SW480 (cell line): ENCODE data around the gene BYSL.
A peak's percentile ranks its signal among the peaks of the same experiment; 100 is the strongest.
"Not testable (repeated sequence)": the region's sequence is repeated elsewhere in the genome, so short reads cannot be mapped to it uniquely, and the experiment has no call there.

Experiments
- DNase-seq: peaks from one replicate; pipeline ENCODE4 v3.0.0-alpha.2; 2016; ENCODE audit warnings: low spot score

Gene BYSL

DNA sequence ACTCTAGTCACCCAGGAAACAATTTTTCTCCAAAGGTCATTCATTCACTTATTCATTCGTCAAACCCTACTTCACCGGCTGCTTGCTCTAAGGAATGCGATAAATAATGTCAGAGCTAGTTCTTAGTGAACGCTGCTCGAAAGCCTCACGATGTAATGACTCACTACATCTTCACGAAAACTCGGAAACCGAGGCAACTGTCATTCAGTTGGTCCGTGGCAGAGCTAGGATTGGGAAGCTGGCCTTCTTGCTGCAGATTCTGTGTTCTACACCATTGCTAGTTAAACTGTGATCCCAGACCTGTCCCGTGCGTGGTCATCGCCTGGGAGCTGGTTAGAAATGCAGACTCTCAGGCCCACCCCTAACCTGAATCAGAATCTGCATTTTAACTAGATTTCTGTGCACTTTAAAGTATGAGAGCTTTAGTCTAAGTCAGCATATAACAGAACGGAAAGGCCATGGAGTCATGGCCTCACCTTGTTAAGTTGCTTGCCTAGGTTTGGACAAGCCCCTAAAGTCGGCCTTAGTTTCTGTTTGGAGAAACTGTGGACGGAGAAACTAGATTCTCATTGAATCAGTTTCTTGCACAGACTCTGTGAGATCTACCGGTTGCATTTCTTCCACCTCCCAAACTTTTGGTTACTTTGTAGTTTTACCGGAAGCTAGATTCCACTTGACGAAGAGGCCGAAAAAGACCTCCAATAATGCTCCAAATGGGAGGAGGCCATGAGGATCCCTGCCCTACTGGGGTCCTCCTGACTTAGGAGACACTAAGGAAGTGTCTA lies 21.0 kb downstream of the BYSL start:
- DNase-seq = no peak

DNA sequence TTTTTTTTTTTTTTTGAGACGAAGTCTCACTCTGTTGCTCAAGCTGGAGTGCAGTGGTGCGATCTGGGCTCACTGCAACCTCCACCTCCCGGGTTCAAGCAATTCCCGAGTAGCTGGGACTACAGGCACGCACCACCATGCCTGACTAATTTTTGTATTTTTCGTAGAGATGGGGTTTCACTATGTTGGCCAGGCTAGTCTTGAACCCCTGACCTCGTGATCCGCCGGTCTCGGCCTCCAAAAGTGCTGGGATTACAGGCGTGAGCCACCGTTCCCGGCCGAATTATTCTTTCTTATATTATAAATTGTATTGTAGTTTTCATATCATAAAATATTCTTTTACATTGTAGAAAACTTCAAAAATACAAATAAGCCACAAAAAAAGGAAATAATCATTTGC lies 21.6 kb downstream of the BYSL start:
- not testable (repeated sequence) for DNase-seq

DNA sequence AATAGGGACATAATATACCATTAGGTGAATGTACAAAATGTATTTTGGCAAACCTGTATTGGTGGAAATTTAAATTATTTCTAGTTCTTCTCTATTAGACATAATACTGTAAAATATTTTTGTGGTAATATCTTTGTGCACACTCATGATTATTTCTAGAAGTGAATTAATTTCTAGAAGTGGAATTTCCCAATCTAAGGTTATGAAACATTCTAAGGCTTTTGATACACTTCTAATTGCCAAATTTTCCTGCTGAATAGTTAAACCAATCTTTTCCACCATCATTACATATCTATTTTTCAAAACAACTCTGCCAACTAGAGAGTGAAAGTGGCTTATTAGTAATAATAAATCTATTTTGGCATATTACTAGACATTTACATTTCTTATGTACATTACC lies 22.2 kb downstream of the BYSL start:
- no peak for DNase-seq

DNA sequence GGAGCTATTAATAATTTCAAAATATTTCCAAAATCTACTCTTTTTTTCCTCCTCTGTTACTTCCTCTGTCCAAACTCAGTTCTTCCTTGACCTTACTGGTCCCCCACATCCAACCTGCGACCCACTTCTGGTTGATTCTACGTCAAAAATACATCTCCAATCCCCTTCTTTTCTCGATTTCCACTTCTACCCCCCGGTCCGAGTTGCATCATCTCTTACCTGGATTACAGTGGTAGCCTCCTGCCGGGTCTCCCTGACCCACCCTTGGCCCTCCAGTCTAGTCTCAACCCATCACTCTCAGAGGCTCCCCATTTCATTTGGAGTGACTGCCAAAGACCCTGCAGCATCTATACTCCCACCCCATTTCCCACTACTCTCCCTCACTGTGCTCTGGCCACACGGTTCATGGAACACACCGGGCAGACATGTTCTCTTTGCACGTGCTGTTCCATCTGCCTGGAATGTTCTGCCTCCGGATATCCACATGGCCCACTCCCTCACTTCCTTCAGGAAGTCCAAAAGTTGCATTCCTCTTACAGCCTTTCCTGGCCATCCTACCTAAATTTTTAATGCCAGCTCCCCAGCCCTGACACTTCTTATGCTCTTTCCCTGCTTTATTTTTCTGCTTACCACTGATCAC lies 26.4 kb downstream of the BYSL start:
- no peak for DNase-seq

DNA sequence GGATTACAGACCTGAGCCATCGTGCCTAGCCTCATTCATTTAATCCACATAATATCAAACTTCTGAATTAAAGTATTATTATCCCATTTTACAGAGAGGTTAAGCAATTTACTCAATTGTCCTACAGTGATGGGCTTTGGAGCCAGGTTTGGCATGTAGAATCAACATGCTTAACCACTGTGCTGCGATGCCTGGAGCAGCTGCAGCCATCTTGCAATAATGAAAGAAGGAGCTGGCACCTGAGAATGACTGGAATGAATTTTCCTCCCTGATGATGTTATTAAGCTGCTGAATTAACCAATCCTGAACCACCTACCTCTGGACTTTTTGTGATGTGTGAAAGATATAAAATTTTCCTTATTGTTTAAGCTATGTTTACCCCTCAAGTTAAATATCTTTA lies 33.4 kb downstream of the BYSL start:
- no peak for DNase-seq

DNA sequence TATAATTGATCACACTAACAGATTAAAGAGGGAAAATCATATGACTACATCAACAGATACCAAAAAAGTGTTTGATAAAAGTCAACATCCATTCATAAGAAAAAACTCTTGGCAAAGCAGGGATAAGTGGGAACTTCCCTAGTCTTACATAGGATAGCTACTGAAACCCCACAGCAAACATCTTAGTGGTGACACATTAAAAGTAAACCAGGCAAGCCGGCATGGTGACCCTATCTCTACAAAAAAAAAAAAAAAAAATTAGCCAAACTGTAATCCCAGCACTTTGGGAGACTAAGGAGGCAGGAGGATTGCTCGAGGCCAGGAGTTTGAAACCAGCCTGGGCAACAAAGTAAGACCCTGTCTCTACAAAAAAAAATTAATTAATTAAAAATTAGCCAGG lies 34.1 kb downstream of the BYSL start:
- no peak for DNase-seq

DNA sequence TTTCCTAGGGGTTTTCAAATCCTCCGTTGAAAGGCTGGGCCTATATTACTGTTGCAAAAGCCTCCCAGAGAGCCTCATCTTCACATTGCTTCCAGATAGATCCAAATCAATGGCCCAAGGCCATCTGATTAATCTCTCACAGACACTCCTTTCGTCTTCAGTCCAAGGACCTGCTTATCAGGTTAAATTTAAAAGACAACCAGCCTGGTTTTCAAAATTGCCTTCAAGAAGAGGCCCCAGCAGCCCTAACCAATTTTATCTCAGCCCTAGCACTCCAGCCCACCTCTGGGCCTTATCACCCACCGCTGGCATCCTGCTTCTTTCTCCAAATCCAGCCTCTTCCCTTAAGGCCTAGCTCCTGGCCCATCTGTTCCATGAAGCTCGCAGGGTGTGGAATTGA lies 35.8 kb downstream of the BYSL start:
- DNase-seq = no peak

DNA sequence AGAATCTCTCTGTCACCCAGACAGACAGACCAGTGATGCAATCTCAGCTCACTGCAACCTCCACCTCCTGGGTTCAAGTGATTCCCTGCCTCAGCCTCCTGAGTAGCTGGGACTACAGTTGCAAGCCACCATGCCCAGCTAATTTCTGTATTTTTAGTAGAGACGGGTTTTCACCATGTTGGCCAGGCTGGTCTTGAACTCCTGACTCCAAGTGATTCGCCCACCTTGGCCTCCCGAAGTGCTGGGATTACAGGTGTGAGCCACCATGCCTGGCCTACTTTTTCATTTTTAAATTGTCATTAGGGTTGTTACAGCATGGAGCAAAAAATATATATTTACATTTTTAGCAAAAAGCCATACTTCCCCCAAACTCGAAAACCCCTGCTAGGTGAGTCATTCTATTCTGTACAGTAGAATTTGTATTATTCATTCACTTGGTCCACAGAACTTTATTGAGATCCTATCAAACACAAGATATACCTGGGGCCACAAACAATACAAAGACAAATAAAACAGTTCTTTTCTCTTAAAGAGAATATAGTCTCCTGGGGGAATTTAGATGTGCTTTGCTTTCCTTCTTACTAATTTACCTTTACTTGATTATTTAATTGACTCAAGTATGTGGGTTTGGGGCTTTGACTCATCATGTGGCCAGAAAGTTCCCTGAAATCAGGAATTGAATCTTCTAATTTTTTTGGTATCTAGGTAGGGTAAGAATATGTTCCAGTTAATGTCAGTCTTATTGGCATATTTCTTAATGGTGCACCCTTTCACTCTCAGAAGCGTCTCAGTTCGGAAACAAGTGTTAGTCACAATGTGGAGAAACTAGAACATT lies 36.9 kb downstream of the BYSL start:
- DNase-seq = no peak

DNA sequence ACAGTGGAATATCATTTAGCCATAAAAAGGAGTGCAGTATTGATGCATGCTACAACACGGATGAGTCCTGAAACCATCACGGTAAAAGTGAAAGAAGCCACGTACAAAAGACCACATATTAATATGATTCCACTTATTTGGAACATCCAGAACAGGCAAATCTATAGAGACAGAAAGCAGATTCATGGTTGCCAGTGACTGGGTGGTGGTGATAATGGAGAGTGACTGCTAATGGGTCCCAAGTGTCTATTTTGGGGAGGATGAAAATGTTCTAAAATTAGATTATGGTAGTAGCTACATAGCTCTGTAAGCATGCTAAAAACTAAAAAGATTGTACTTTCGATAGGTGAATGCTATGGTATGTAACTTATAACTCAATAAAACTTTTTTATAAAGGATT lies 38.7 kb downstream of the BYSL start:
- no peak for DNase-seq

DNA sequence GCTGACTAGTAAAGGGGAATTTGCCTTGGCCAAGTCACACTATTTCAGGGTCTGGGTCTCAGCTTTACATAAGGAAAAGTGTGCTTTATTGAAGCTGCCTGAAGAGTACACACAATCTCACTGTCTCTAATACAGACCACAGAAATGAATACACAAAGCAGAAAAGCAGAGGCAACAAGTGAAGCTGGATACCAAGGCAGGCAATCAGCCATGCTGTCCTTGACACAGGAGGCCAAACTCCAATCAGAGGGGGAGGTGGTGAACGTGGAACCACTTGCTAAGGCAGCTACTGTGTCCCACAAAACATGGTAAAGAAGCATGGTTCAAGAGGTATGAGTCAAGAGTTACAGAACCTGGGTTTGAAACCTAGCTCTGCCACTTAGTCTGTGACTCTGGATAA lies 42.1 kb downstream of the BYSL start:
- DNase-seq = no peak

DNA sequence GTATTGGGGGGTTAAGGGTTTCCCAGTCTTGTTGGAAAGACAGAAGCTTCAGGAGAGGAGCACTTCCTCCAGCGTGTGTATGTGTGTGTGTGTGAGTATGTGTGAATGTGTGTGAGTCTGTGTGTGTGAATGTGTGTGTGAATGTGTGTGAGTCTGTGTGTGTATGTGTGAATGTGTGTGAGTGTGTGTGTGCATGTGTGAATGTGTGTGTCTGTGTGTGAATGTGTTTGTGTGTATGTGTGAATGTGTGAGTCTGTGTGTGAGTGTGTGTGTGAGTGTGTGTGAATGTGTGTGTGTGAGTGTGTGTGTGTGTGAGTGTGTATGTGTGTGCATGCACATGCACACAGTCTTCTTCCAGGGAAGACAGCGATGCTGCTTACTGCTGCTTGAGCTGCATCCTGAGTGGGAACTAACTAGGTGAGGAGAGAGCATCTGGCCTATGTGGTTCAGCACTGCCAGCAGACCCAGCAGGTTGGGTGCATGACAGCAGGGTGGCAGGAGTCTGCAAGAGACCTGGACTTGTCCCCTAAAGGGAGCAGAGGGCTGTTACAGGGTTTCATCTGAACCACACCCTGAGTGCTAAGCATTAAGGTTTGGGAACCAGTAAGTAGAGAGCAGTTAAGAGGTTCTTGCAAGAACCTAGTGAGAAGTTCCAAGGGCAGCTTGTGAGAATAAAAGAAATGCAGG lies 43.0 kb downstream of the BYSL start:
- DNase-seq = no peak

DNA sequence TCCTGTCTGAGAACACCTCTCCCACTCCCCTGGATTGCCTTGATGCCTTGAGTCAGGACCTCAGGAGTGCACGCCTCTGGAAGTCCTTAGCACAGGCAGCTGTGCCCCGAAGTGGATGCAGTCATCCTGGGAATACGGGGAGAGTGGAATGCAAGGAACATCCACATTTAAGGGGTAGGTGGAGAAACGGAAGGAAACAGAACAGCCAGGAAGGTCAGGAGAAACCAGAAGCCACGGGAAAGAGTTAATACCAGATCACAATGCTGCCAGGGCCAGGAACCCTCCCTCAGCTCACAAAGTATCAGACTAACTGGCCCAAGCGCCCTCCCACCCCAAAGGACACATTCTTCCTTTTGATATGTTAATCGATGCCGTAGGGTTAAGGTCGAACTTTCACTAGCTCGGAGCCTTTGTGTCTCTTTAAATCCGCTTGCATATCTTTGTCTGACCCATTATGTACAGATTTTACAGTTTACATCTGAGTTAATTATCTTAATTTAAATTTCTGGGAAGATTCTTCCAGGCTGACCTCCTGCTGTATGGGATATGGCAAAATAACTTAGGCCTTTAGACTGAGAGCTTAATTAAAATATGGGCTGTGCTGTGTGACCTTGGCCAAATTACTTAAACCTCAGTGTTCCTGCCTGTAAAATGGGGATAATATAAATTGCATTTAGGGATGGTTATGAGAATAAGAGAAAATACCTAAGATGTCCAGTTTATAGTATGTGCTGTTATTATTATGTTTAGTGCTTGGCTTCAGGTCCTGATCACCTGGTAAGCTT lies 44.3 kb downstream of the BYSL start:
- DNase-seq = peak; percentile 32

DNA sequence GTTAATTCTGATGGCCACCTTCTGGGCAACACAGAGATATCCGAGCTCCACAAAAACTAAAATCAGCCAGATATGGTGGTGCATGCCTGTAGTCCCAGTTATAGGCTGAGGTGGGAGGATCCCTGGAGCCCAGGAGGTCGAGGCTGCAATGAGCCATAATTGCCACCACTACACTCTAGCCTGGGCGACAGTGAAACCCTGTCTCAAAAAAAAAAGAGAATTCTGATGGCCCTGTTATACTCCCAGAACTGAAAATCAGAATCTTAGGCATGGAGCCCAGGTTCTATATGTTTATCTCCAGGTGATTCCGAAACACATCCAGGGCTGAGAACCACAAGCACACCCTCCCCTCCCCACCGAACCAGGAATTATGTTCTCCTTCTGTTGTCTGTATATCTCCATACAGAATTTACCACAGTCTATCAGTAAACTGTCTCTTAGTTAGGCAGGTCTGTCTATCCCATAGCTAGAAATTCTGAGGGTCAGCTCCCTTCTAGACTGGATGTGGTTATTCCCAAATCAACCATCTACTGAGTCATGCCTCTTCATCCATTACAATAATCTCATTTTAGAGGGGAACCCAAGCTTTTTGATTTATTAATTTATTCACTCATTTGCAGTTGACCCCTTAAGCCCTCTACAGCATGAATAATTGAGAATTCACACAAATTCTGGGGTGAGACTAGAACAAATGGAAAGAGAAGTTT lies 45.1 kb downstream of the BYSL start:
- DNase-seq = peak; percentile 61

DNA sequence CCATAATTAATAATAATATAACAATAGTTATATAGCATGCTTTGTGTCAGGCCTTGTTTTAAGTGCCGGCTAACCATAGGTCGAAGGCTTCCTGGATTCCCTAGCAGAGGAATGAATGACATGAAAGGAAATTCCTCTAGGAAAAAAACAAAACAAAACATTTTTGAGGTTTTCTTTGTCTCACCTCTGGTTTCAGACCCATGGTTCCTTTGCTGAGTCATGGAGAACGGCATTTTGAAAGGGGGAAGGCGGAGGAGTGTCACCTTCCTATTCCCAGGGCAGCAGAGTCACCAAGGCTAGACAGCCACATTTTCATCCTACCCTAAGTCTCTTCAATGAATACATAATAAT lies 45.6 kb downstream of the BYSL start:
- DNase-seq = peak; percentile 95

DNA sequence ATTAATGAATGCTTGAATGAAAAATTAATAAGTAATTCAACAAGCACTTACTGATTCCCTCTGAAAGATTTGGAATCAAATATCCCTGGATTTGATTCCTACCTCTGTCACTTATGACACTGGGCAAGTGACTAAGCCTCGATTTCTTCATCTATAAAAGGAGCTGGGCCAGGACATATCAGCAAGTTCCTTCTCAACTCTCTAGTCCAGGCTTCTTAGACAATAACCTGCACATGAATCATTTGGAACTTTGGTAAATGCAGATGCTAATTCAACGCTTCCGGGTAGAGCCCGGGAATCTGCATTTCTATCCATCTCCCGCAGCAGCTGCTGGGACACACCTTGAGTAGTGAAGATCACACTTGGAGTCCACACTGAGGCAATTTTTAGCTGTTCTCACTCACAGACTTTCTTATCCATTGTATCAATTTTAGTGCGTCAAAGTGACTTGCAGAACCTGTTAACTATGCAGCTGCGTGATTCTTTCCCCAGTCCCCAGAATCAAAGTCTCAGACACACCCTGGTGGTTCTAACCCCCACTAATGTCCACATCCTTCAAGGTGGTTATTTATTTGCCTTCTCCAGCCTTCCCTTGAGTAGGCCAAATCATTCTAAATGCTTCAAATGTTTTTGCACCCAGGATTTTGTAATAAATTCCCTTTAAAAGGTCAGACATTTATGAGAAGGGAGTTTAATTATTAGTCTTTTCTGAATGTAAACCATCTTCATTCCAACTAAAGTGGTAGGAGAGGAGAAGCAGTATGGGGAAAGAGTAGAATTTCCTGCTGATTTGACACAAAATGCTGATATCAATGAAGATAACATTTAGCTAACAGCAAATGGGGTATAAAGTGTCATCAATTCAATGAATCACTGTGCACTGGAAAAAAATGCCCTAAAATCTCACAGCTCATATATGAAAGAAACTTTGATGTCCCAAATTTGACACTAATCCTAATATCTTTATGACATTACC lies 46.3 kb downstream of the BYSL start:
- DNase-seq = peak; percentile 67

DNA sequence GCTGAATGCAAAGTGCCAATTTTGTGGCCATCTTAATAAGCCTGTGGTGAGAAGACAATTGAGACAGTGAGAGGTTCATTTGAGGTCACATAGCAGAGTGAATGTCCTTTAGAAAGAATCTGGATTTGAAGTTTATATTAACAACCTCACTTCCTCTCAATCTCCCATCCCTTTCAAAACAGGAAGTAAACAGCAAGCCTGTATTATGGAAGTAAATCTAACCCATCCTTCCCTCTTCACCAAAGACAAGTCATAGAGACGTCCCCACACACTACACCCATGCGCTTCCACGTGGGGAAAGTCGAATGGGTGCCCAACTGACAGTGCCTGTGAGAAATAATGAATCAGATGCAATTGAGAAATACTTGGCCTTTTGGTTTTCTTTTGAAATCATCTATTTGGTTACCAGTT lies 49.1 kb downstream of the BYSL start:
- no peak for DNase-seq

DNA sequence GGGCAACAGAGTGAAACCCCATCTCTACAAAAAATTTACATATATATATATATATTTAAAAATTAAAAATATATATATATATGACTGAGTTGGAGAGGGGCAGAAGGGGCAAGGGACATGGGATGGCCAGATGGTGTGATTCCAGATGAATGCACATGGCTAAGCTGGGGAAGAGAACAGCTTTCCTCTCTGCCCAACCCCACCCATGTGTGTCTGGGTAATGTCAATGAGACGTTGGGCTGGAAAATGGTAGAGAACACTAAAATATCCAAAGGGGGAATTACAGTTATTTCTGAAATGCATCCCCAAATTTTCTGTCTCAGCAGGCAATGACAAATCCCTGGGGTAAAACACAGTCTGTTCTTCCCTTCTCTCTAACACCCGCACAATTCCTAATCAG lies 51.5 kb downstream of the BYSL start:
- DNase-seq = no peak

DNA sequence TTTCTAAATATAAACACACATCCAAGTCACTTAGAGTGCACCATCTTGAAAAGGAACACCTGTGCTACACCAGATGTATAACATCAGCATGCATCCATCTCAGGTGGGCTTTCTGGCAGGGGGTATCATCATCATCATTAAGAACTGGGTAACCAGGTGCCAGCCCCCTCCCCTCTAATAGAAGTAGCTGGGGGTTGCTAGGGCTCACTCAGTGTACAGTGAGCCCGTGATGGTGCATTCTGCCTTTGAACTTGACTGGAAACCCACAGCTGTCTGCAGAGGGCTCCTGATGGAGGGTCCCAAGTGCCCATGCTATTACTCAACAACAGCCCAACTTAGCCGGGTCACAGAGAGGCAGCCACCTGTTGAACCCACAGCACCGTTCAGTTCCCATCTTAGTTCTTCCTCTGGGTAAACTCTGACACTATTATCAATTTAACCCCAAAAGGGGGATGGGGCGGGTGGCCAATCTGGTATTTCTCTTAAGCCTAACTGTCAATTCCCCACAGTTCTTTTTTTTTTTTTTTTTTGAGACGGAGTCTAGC lies 53.1 kb downstream of the BYSL start:
- DNase-seq = no peak

DNA sequence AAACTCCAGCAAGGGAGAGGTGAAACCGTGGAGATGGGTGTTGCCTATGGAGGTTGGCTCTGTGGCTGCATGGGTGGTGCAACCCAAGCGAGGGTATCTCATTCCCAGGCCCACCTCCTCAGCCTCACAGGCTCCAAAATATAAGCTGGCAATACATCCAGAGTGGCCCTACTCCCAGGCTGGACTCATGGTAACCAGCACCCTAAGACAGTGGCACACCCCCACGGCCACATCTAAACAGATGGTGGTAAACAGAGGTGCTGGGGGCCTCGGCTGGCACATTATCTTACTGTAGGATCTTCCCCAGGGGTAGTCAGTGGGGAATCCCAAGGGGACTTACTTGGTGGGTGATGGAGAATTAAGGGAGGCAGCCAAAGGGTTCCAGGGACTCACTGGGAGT lies 54.0 kb downstream of the BYSL start:
- DNase-seq = no peak
